NCI-H2171 (cell line): ENCODE measurements around the gene FECH.
"Not testable (repeated sequence)": the region's sequence is repeated elsewhere in the genome, so short reads cannot be mapped to it uniquely, and the experiment has no call there.

ENCODE experiments used
- DNase-seq: peaks from one replicate; lab custom pipeline; 2025; lab: John Stamatoyannopoulos, UW

Gene FECH

GRCh38 chr18:57529151-57529550 lies 57.4 kb downstream of the FECH start:
- no peak for DNase-seq

GRCh38 chr18:57527556-57528229 lies 58.8 kb downstream of the FECH start:
- no peak for DNase-seq

DNA sequence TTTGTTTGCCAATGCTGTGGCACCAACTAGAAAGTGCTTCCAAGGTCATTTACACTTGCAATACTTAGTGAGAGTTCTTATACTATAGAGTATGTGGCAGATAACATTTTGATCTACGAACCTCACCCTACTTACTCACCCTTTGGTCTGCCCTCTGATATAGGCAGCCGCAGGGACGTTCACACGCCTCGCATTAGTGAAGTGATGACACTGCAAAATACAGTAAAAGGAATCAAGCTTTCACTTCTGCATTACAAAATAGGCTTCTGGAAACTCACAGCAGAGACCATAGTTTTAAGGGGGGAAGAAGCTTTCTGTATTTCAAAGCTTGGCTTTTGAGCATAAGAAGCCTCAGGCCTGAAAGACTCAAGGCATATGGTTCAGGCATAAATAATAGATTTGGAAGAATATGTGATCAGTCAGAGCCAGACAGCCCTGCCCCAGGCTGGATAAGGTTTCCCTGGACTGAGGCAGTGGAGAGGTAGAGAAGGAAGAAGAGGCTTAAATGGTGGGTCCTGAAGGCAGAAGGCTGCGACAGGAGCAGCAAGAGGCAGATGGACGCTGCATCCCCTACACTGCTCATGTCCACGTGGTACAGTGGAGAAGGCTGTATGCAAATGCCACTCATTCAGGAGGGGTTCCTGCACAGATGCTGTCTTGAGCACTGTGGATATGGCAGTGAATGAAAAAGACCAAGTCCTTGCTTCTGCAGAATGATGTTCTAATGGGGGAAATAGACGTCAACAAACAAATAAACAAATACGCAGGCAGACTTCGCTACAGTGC lies 63.1 kb downstream of the FECH start:
- no peak for DNase-seq

GRCh38 chr18:57522348-57522747 lies 64.2 kb downstream of the FECH start:
- DNase-seq, result not testable (repeated sequence)

- DNase-seq, result no peak
Measured at GRCh38 chr18:57519668-57520424, 66.7 kb downstream of the FECH start.

DNA sequence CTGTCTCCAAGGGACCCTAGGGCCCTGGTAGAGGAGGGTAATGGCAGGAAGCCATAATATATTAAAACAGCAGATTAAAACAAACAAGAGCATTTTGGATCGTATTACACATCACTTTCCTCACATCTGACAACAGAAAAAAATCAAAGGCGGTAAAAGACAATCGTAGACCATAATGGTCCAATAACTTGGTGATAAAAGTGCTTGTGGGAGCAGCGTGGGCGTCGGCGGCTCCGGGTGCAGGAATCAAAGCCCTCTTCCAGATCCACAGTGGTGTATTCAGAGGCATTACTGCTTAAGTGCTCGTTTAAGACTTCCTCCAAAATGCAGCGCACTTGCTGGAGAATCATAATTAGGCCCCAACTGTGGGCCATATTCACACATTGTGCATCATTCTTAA lies 68.0 kb downstream of the FECH start:
- no peak for DNase-seq

DNA sequence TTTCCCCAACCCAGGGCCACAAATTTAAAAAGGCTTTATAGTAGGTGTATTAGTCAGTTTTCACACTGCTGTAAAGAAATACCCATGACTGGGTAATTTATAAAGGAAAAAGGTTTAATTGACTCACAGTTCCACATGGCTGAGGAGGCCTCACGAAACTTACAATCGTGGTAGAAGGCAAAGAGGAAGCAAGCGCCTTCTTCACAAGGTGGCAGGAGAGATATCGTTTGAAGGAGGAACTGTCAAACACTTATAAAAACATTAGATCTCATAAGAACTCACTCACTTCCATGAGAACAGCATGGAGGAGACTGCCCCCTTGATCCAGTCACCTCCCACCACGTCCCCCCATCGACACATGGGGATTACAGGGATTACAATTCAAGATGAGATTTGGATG lies 70.4 kb downstream of the FECH start:
- no peak for DNase-seq

DNA sequence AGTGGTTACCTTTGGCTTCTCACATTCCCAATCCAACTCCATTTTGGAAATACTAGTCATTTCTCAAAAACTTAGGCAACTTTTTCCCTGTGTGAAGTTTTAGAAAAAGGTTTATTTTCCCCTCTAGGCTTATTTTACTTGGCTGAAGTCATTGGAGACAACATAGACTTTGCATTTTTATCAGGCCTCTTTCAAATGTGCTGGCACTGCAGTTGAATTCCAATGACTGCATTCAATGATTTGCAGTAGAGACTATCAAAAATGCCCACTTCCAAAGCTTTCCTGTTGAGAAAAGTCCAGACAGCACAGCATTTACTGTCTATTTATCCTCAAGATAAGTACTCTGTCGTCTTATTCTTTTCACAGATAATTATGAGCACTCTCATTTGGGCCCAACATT lies 81.3 kb downstream of the FECH start:
- no peak for DNase-seq

DNA sequence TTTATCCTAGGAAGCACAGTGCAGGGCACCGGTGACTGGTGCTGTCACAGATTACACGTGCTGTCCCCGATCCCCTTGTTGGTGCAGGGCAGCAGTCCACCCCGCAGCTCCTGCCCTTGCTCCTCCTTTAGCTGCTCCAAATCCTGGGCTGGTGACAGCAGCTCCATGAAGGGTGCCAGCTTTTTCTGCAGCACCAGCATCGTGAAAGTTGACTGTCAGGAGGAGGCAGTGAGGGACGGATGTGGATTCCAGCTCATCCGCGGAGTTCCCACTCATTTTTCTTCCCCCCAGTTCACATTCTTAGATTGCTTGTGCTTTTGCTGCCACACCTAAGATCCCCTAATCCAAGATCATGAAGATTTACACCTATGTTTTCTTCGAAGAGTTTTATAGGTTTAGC lies 83.9 kb downstream of the FECH start:
- DNase-seq, result no peak

- no peak for DNase-seq
Measured at GRCh38 chr18:57498682-57499256, 87.7 kb downstream of the FECH start.
